GM08714 (cell line): Measurements from ENCODE around the gene STEAP4.
"Not testable (repeated sequence)": the region's sequence is repeated elsewhere in the genome, so short reads cannot be mapped to it uniquely, and the experiment has no call there.

ENCODE experiments used
- H3K4me3 ChIP-seq: fragments of 200-500 bp; sonication (Bioruptor generic); 2 replicates; pipeline ENCODE4 v1.5.1; 2014; ENCODE audit warnings: mild to moderate bottlenecking, low read length, inconsistent platforms
- ZNF274 ChIP-seq: IDR thresholded peaks from 2 replicates; pipeline ENCODE4 v1.6.1; 2012; ENCODE audit warnings: mild to moderate bottlenecking, low read depth, low read length

STEAP4 gene

GRCh38 chr7:88268858-88269257 is 37.8 kb downstream of the STEAP4 start:
- no peak for TF ChIP-seq ZNF274
- H3K4me3 ChIP-seq: no peak overlapping the region

GRCh38 chr7:88268051-88268450 is 38.6 kb downstream of the STEAP4 start:
- TF ChIP-seq ZNF274: no peak
- H3K4me3 ChIP-seq: no peak overlapping the region

- no peak for TF ChIP-seq ZNF274
Measured at GRCh38 chr7:88267421-88267820, 39.3 kb downstream of the STEAP4 start.

GRCh38 chr7:88264987-88265386 is 41.7 kb downstream of the STEAP4 start:
- H3K4me3 ChIP-seq: not testable (repeated sequence)

More at GRCh38 chr7:88267421-88267820, 39.3 kb downstream of the STEAP4 start:
- no peak overlapping the region for H3K4me3 ChIP-seq

GRCh38 chr7:88262562-88262961 is 44.1 kb downstream of the STEAP4 start:
- no peak overlapping the region for H3K4me3 ChIP-seq
- TF ChIP-seq ZNF274: no peak

GRCh38 chr7:88260719-88261118 is 46.0 kb downstream of the STEAP4 start:
- no peak overlapping the region for H3K4me3 ChIP-seq
- no peak for TF ChIP-seq ZNF274

- no peak for TF ChIP-seq ZNF274
- H3K4me3 ChIP-seq: no peak overlapping the region
Measured at GRCh38 chr7:88259656-88260380, 46.9 kb downstream of the STEAP4 start.

- not testable (repeated sequence) for H3K4me3 ChIP-seq
Measured at GRCh38 chr7:88258296-88258695, 48.4 kb downstream of the STEAP4 start.

- TF ChIP-seq ZNF274: no peak
- no peak overlapping the region for H3K4me3 ChIP-seq
Measured at GRCh38 chr7:88256906-88257305, 49.8 kb downstream of the STEAP4 start.

GRCh38 chr7:88254721-88255424 is 51.8 kb downstream of the STEAP4 start:
- TF ChIP-seq ZNF274: no peak
- H3K4me3 ChIP-seq: no peak overlapping the region

GRCh38 chr7:88253640-88254039 is 53.1 kb downstream of the STEAP4 start:
- H3K4me3 ChIP-seq: no peak overlapping the region
- no peak for TF ChIP-seq ZNF274

GRCh38 chr7:88244258-88244657 is 62.4 kb downstream of the STEAP4 start:
- no peak overlapping the region for H3K4me3 ChIP-seq
- TF ChIP-seq ZNF274: no peak

GRCh38 chr7:88243345-88243909 is 63.3 kb downstream of the STEAP4 start:
- TF ChIP-seq ZNF274: no peak
- H3K4me3 ChIP-seq: no peak overlapping the region

GRCh38 chr7:88239852-88240251 is 66.8 kb downstream of the STEAP4 start:
- TF ChIP-seq ZNF274: no peak

GRCh38 chr7:88233828-88234227 is 72.9 kb downstream of the STEAP4 start:
- H3K4me3 ChIP-seq: no peak overlapping the region
- no peak for TF ChIP-seq ZNF274

More at GRCh38 chr7:88239852-88240251, 66.8 kb downstream of the STEAP4 start:
- no peak overlapping the region for H3K4me3 ChIP-seq
